ENCODE data around the gene PPM1F.
A peak's percentile ranks its signal among the peaks of the same experiment; 100 is the strongest.

PPM1F gene

GRCh38 chr22:21975273-21975672 lies 22.6 kb upstream of the PPM1F start:
- DNase-seq (ENCODE audit: low spot score): no peak

DNA sequence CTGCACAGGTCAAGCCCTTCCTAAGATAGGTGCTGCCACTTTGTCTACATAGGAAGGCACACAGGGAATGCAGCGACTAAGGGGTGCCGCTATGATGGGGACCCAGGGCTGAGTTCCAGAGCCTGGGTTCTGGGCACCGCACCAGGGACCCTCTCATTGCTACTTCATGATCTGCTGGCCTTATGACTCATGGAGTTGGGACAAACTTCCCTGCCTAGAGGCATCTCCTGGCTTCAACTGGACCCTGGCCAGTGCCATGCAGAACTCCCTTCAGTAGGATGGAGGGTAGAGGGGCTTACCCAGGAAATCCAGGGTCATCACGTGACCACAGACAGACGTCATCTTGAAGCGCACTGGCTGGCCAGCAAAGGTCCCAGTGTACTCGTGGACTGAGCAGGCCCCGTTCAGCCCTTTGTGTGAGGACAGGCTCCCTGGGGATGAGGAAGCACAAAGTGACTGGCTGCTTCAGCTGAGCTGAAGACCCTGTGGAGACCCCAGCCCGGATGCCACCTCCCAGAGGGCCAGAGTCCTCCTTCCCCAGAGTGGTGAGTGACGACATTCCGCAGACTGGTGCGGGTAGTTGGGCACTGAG lies 21.5 kb upstream of the PPM1F start:
- no peak for DNase-seq (ENCODE audit: low spot score)

DNA sequence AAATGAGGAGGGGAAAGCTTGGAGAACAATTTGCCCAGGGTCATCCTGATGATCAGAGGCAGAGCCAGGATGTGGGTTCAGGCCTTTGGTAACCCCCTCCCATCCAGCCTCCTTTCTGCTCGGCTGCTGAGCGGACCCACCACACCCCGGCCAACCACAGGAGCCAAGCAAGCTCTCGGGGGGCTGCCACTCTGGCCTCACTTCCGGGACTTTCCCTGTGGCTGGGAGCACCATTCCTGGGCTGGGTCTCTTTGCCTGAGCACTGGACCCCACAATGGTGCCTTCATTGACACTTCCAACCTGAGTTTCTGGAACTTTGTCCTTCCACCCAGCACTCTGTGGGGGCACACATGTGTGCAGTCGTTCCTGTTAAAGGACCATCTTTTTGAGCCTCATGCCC lies 20.2 kb upstream of the PPM1F start:
- DNase-seq (ENCODE audit: low spot score): no peak

DNA sequence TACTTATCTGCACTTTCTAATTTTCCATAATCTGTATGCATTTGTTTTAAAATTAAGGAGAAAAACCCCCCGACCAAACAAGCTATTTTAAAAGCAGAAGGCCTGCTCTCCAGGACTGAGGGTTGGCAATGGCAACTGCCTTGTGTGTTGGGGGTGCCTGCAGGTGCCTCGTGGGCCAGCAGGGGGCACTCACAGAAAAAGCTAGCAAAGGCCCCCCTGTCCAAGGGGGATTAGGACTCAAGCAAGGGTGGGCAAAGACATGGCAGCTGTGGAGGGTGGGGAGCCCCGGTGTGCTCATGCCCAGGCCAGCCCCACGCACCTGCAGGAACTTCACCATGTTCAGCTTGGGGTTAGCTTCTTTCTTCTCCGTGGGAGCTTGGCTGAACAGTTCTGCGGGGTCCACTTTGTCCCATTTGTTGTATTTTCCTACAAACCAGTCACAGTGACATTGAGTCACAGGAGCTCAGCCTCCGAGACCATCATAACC lies 19.7 kb upstream of the PPM1F start:
- DNase-seq (ENCODE audit: low spot score): peak; percentile 24

- DNase-seq (ENCODE audit: low spot score): no peak
Measured at GRCh38 chr22:21971858-21972275, 19.2 kb upstream of the PPM1F start.

DNA sequence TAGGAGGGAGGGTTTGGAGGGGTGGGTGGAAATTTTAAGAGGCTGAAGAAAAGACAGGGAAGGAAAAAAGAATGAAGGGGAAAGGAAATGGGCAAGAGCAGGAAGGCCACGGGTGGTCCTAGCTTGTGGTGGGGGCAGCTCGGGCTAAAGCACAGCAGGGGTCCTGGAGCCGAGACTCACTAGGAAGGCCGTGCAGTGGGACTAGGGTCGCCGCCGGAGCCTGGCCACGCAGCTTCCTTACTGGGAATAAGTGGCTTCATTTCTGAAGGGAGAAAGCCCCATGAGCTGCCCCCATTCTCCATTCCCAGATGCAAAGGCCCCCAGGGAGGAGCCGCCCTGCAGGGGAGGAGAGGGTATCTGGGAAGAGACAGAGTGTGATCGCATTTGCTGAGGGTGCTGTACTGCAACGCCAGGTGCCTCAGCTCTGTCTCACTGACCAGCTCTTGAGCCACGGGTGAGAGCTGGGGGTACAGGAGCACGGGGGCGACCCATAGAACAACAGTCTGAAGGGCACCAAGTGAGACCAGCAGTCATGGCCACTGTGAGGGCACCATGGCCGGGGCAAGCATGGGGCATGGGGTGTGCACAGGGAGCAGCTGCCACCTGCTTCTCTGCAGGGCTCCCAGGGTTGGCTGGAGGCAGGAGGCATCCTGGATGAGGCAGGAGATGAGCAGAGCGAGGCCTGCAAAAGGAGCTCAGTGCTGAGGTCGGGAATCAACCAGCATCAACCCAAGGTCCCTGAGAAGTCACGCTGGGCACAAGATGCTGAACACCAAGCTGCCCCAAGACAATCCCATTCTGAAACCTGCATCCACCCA lies 18.4 kb upstream of the PPM1F start:
- no peak for DNase-seq (ENCODE audit: low spot score)

DNA sequence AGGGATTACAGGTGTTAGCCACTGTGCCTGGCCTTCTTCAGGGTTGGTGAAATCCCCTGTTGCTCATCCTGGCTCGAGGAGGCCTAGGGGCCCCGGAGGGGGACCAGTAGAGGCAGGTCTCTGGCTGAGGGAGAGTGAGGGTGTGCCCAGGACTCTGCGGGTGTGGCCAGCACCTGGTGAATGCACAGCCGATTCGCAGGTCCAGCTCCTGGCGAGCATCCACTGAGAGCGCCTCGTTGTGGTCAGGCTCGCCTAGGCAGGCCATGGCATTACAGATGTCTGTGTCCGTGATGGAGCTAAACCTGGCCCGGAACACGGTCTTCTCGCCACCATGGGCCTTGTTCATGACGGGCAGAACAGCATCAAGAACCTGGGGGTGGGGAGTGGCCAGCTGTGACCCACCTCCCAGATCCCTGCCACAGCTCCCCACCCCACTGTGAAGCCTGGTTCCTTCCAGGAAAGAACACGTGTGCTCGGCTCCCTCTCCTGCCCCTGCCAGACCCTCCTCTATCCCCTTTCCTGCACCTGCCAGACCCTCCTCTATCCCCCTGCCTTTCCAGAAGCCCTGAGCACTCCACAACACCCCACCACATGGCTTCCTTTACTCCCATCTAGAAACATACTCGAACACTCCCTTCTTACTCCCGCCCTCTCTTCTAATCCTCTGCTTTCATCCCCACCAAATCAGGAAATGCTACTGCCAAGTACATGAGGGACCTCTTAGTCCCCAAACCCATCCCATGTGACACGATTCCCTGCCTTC lies 17.6 kb upstream of the PPM1F start:
- DNase-seq (ENCODE audit: low spot score): no peak

- no peak for DNase-seq (ENCODE audit: low spot score)
Measured at GRCh38 chr22:21968452-21969129, 15.9 kb upstream of the PPM1F start.

DNA sequence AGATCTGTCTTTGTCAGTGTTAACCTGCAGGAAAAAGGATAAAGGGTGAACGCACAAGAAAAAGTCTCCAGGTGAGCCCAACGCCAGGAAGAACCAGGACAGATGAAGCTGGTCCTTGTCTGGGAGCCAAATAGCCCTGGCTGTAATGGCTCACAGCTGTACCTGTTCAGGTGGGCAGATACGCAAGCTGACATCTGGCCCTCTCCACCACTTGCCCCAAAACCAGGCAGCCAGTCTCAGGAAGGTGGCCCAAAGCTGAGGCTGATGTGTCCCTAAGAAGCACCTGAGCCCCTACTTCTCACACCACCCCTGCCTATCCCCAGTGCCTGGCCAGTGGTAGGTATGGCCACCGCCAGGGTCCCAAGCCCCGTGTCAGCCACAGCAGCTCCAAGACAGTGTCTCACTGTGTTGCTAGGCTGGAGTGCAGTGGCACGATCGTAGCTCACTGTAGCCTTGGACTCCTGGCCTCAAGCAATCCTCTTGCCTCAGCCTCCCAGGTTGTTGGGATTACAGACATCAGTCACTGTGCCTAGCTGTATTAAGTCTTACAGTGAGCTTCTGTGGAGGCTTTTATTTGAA lies 15.1 kb upstream of the PPM1F start:
- no peak for DNase-seq (ENCODE audit: low spot score)

DNA sequence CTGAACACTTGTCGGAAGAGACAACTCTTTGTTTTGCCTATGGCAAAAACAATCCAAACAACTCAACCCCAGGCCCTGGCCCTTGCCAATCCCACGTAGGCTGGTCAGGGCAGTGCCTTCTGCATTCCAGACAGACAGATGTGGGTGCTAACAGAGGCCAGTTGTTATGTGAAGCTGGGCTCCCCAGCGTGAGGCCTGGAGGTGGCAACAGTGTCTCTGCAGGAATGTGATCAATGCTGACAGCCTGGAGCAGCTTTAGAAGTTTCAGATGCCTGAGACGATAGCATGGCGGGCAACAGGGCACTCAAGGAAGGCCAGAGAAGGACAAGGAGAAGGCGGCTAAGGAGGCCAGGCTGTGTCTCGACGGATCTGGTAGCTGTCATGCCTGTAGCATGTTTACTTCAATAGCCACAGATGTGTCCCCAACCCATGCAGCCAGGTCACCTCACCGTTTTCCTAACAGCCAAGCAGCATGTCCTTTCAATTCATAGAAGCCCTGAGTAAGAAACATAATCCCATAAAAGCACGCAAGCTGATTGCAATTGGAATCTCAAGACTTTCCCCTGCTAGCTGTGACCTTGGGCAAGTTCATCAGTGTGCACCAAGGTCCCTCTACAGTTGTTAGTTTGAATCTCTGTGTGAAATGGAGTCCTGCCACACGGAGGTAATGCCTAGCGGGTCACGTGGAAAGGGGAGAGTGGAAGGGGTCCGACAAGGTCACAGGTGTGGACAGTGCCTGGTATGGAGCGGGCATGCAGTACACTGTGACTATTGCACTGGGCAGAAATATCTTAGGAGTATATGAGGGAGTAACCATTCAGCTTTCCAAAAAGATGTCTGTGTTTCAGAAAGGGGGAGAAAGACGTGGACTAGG lies 14.2 kb upstream of the PPM1F start:
- no peak for DNase-seq (ENCODE audit: low spot score)

- DNase-seq (ENCODE audit: low spot score): no peak
Measured at GRCh38 chr22:21965762-21966288, 13.2 kb upstream of the PPM1F start.

DNA sequence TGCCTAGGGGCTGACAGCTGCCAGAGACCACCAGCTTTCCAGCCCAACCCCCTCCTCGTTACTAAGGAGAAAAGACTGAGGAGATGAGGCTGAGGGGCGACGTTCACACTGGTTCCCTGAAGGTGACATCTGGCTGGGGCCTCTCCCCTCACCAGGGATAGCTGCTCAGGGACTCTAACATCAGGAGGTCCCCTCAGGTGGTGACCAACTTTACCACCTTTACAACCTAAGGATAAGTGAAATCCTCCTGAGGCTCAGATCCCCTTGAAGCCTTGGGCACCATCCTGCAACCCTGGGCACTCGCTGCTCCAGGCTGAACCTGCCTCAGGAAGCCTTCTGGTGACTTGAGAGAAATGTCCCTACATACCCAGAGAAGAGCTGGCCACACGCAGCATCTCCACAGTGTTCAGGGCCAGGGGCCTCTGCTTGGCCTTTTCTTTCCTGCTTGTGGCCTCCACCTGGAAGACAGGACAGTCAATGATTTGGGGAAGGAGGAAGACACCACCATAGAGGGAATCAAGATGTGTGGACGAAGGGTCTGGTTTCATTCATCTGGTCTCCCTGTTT lies 12.4 kb upstream of the PPM1F start:
- DNase-seq (ENCODE audit: low spot score): no peak

GRCh38 chr22:21964234-21964633 lies 11.6 kb upstream of the PPM1F start:
- DNase-seq (ENCODE audit: low spot score): no peak

- no peak for DNase-seq (ENCODE audit: low spot score)
Measured at GRCh38 chr22:21963790-21964211, 11.2 kb upstream of the PPM1F start.

DNA sequence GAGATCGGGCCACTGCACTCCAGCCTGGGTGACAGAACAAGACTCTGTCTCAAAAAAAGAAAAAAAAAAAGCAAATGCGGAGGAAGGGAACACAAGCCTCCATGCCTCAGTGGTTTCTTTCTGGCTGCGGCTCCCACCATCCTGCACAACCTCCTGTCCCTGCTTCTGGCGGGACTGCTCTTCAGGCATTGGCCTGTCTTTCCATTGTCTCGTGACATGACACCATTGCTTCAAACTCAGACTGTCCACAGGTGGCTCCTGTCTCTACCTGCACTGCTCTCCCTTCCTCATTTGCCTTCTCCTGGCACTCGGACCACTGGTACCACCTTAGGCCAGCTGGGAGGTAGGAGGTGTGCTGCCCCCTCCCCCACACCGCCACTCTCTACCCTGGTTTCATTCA lies 10.6 kb upstream of the PPM1F start:
- DNase-seq (ENCODE audit: low spot score): no peak

DNA sequence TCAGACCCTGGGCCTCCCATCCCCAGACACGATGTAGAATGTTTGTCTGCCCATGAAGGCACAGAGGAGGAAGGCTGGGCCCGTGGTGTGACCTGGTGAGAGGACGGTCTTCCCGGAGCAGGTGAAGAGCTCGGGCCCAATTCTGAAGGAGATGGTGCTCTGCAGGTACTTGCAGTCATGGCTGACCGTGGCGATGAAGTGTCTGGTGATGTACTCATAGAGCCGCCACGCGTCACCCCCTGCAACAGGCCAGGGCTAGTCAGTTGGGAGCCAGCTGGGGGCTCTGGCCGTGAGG lies 10.0 kb upstream of the PPM1F start:
- DNase-seq (ENCODE audit: low spot score): no peak

- DNase-seq (ENCODE audit: low spot score): no peak
Measured at GRCh38 chr22:21961886-21962654, 9.4 kb upstream of the PPM1F start.

DNA sequence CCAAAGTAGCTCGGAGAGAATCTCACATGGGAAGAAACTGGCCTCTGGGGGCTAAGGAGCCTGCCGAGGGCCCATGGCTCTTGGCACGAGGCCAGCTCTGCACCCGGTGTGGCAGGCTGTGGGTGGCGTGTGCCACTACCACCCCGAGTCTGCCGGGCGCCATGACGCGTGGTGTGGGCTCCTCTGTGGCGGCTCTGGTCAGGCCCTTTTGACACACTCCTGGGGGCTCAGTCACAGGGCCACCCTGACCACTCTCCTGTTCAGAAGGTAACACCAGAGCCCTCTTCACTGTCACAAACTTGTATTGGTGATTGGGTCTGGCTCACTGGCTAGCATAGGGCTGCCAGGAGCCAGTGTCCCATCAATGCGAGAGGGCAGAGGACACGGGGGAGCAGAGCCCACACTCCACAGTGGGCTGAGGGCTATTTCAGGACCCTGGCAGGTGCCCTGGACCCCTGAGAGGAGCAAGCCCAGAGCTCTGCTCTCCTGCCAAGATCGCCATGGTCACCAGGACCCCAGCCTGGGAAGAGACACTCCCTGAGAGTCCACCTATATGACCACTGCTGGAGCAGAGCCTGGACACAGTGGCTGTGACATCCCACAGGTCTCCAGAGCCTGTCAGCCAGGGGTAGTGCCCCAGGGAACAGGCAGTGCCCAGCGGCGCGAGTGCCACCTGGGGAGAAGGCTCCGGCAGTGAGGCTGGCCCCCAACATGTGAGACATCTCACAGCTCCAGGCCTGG lies 8.6 kb upstream of the PPM1F start:
- DNase-seq (ENCODE audit: low spot score): no peak

Measured in CD4-positive, alpha-beta T cell treated with Interleukin-6 at 100 ng/mL for 8 hours (primary cell).